Measurements from ENCODE around the gene INSR.
"Not testable (repeated sequence)": the region's sequence is repeated elsewhere in the genome, so short reads cannot be mapped to it uniquely, and the experiment has no call there.

Gene INSR

GRCh38 chr19:7187605-7188339 lies 106.4 kb downstream of the INSR start:
- Mint-ChIP-seq H3K27me3 (ENCODE audit: low read depth) (peaks cover 14% of the 10 kb centered on the region), H3K4me1 (ENCODE audit: low read depth) (peaks cover 38% of the 10 kb centered on the region), H3K4me3 (no peak overlapping the region), H3K36me3 (ENCODE audit: low read depth) (no peaks in the 10 kb centered on the region), H3K27ac (no peak overlapping the region), H3K9me3 (no peaks in the 10 kb centered on the region)

DNA sequence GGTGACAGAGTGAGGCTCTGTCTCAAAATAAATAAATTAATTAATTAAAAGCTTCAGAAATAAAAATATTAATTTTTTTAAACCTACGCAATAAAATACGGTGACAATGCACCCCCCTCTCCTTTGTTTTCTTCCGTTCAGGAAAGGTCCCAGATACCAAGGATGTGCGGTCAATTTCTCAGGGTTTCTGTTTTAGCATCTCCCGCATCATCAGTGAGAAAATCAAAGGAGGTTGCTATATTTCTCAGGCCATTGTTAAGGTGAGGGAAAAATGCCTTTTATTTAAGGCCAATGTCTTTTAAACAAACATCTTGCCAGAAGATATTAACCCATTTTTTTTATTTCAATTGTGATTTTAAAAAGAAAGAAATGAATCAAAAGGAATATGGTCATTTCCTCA lies 111.7 kb downstream of the INSR start:
- Mint-ChIP-seq H3K27me3 (ENCODE audit: low read depth) (no peaks in the 10 kb centered on the region), H3K4me1 (ENCODE audit: low read depth) (peaks cover 42% of the 10 kb centered on the region), H3K36me3 (ENCODE audit: low read depth) (peaks cover 2% of the 10 kb centered on the region), H3K27ac (no peak overlapping the region), H3K4me3 (no peak overlapping the region), H3K9me3 (no peaks in the 10 kb centered on the region)

DNA sequence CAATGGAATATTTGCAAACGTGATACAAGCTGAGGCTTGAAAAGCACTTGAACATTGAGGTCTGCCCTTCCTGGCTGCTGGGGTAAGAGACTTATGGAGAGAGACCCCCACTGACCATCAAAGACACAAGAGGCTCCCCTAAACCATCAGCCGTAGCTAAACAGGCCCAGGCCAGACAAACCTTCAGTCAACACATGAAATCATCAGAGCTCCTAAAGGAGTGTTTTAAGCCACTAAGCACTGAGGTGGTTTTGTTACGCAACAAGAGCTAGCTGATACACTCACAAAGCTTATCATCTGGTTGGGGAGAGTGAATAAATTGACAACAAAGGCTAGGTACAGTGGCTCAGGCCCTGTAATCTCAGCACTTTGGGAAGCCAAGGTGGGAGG lies 114.3 kb downstream of the INSR start:
- Mint-ChIP-seq H3K4me3 (no peak overlapping the region), H3K4me1 (ENCODE audit: low read depth) (peaks cover 28% of the 10 kb centered on the region), H3K27ac (no peak overlapping the region), H3K9me3 (no peaks in the 10 kb centered on the region), H3K36me3 (ENCODE audit: low read depth) (peaks cover 2% of the 10 kb centered on the region), H3K27me3 (ENCODE audit: low read depth) (no peaks in the 10 kb centered on the region)

GRCh38 chr19:7177926-7178325 lies 116.3 kb downstream of the INSR start:
- no peaks in the 10 kb centered on the region for H3K9me3 Mint-ChIP-seq
- H3K36me3 Mint-ChIP-seq (ENCODE audit: low read depth) = peaks cover 2% of the 10 kb centered on the region
- H3K4me1 Mint-ChIP-seq (ENCODE audit: low read depth) = peaks cover 19% of the 10 kb centered on the region
- H3K27me3 Mint-ChIP-seq (ENCODE audit: low read depth) = no peaks in the 10 kb centered on the region
- no peak overlapping the region for H3K4me3 Mint-ChIP-seq
- no peak overlapping the region for H3K27ac Mint-ChIP-seq

GRCh38 chr19:7176792-7177191 lies 117.4 kb downstream of the INSR start:
- H3K27me3 Mint-ChIP-seq (ENCODE audit: low read depth) = no peaks in the 10 kb centered on the region
- no peaks in the 10 kb centered on the region for H3K9me3 Mint-ChIP-seq
- H3K27ac Mint-ChIP-seq = no peak overlapping the region
- H3K4me3 Mint-ChIP-seq = no peak overlapping the region
- H3K36me3 Mint-ChIP-seq (ENCODE audit: low read depth) = peaks cover 2% of the 10 kb centered on the region
- H3K4me1 Mint-ChIP-seq (ENCODE audit: low read depth) = peaks cover 18% of the 10 kb centered on the region

DNA sequence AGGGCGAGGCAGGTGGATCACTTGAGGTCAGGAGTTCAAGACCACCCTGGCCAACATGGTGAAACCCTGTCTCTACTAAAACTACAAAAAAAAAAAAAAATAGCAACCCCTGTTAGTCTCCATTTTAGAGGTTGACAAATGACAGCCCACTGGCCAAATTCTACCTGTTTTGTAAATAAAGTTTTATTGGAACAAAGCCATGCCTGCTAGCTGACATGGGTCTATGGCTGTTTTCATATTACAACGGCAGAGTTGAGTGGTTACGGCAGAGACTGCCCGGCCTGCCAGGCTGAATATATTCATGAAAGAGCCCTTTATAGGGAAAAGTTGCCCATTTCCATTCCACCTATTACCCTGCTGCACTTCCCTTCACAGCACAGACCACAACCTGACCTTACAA lies 121.4 kb downstream of the INSR start:
- Mint-ChIP-seq H3K27ac (no peak overlapping the region), H3K9me3 (peaks cover 5% of the 10 kb centered on the region), H3K36me3 (ENCODE audit: low read depth) (no peaks in the 10 kb centered on the region), H3K27me3 (ENCODE audit: low read depth) (no peaks in the 10 kb centered on the region), H3K4me3 (no peak overlapping the region), H3K4me1 (ENCODE audit: low read depth) (no peaks in the 10 kb centered on the region)

DNA sequence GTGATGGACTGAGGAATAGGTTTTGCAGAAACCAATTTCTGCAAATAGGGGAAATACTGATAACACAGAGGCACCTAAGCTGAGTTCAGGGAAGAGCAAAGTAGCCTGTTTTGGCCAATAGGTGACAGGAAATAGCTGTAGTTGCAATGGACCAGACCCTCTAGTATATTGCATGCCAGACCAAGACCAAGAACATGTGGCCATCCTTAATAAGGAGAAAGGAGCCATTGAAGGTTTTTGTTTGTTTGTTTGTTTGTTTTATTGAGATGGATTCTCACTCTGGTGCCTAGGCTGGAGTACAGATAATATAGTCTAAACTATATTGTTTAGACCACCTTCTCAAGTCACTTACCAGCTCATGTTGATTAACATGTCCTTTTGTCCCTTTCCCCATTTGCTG lies 123.2 kb downstream of the INSR start:
- Mint-ChIP-seq H3K36me3 (ENCODE audit: low read depth) (no peaks in the 10 kb centered on the region), H3K27ac (no peak overlapping the region), H3K4me3 (no peak overlapping the region), H3K4me1 (ENCODE audit: low read depth) (no peaks in the 10 kb centered on the region), H3K27me3 (ENCODE audit: low read depth) (no peaks in the 10 kb centered on the region), H3K9me3 (peaks cover 5% of the 10 kb centered on the region)

DNA sequence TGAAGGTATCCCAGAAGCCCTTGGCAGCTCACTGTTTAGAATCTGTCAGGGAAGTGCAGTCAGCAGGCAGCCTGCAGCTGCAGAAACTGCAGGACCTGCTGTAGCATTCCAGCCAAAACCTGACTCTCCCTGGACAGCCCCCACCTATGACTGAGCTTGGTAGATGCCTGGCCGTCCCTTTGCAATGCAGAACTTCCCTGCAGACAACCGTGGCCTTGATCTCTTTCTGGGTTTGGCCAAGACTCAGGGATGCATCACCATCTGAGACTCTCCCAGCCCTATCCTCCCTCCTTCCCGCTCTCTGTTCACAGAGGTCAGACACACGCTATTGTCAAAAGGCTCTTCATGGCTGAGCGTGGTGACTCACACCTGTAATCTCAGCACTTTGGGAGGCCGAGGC lies 125.3 kb downstream of the INSR start:
- no peaks in the 10 kb centered on the region for H3K4me1 Mint-ChIP-seq (ENCODE audit: low read depth)
- H3K36me3 Mint-ChIP-seq (ENCODE audit: low read depth) = no peaks in the 10 kb centered on the region
- H3K27ac Mint-ChIP-seq = no peak overlapping the region

GRCh38 chr19:7161292-7161691 lies 132.9 kb downstream of the INSR start:
- Mint-ChIP-seq H3K4me3 (no peak overlapping the region), H3K36me3 (ENCODE audit: low read depth) (no peaks in the 10 kb centered on the region), H3K27me3 (ENCODE audit: low read depth) (no peaks in the 10 kb centered on the region), H3K9me3 (no peaks in the 10 kb centered on the region), H3K4me1 (ENCODE audit: low read depth) (no peaks in the 10 kb centered on the region), H3K27ac (no peak overlapping the region)

More for the DNA sequence above, 125.3 kb downstream of the INSR start:
- H3K27me3 Mint-ChIP-seq (ENCODE audit: low read depth) = no peaks in the 10 kb centered on the region
- peaks cover 5% of the 10 kb centered on the region for H3K9me3 Mint-ChIP-seq
- no peak overlapping the region for H3K4me3 Mint-ChIP-seq

DNA sequence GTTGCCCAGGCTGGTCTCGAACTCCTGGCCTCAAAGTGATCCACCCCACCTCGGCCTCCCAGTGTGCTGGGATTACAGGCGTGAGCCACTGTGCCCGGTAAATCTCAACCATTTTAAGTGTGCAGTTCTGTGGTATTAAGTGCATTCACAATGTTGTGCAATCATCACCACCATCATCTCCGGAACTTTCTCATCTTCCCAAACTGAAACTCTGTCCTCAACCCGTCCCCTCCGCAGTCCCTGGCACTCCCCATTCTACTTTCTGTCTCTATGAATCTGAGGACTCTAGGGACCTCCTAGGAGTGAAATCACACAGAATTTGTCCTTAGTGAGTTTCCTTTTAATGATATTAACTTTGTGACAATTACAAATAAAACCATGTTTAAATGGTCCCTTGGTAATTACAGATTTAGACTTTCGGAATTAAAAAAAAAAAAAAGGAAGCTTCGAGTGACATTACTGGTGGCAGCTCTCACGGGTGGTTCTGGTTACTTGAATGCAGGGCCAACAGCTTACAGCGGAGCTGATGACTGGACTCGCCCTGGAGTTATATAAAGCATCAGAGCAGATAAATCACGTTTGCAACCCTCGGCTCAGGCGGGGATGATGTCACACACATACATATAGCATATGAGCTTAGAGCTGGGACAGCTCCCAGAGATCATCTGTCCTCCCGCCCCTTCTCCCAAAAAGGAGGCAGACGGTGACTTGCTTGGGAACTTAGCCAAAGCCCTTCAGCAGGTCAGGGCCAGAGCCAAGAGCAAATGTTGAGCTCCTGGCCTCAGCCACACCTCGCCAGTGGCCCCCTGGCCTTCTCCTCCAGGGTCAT lies 134.9 kb downstream of the INSR start:
- Mint-ChIP-seq H3K27ac (no peak overlapping the region), H3K36me3 (ENCODE audit: low read depth) (no peaks in the 10 kb centered on the region), H3K4me1 (ENCODE audit: low read depth) (no peaks in the 10 kb centered on the region), H3K4me3 (no peak overlapping the region), H3K9me3 (no peaks in the 10 kb centered on the region), H3K27me3 (ENCODE audit: low read depth) (no peaks in the 10 kb centered on the region)

DNA sequence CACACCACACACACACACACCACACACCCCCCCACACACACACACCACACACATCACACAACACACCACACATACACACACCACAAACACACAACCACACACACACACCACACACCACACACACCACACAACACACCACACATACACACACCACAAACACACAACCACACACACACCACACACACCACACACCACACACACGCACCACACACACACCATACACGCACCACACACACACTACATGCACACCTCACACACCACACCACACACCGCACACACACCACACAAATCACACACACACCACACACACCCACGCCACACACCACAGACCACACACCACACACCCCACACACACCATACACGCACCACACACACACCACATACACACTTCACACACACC lies 141.2 kb downstream of the INSR start:
- Mint-ChIP-seq H3K27me3 (ENCODE audit: low read depth) (no peaks in the 10 kb centered on the region), H3K4me1 (ENCODE audit: low read depth) (no peaks in the 10 kb centered on the region), H3K4me3 (no peak overlapping the region), H3K36me3 (ENCODE audit: low read depth) (no peaks in the 10 kb centered on the region), H3K27ac (peak overlapping the region; percentile 7), H3K9me3 (peaks cover 4% of the 10 kb centered on the region)

- Mint-ChIP-seq H3K4me1 (ENCODE audit: low read depth) (no peaks in the 10 kb centered on the region), H3K36me3 (ENCODE audit: low read depth) (no peaks in the 10 kb centered on the region), H3K27me3 (ENCODE audit: low read depth) (no peaks in the 10 kb centered on the region), H3K9me3 (peaks cover 4% of the 10 kb centered on the region), H3K4me3 (no peak overlapping the region), H3K27ac (peak overlapping the region; percentile 0)
Observed at GRCh38 chr19:7152568-7152967, 141.6 kb downstream of the INSR start.

- H3K27me3 Mint-ChIP-seq (ENCODE audit: low read depth) = no peaks in the 10 kb centered on the region
- no peaks in the 10 kb centered on the region for H3K36me3 Mint-ChIP-seq (ENCODE audit: low read depth)
- no peak overlapping the region for H3K27ac Mint-ChIP-seq
- peaks cover 8% of the 10 kb centered on the region for H3K9me3 Mint-ChIP-seq
- no peaks in the 10 kb centered on the region for H3K4me1 Mint-ChIP-seq (ENCODE audit: low read depth)
- H3K4me3 Mint-ChIP-seq = no peak overlapping the region
Observed at GRCh38 chr19:7149956-7150705, 144.1 kb downstream of the INSR start.

GRCh38 chr19:7147119-7147675 lies 147.0 kb downstream of the INSR start:
- H3K9me3 Mint-ChIP-seq; H3K36me3 Mint-ChIP-seq (ENCODE audit: low read depth); H3K27me3 Mint-ChIP-seq (ENCODE audit: low read depth); H3K4me1 Mint-ChIP-seq (ENCODE audit: low read depth); H3K27ac Mint-ChIP-seq; H3K4me3 Mint-ChIP-seq: not testable (repeated sequence)

All from T-helper 1 cell treated with Interleukin-12 subunit alpha and Interleukin-12 subunit beta and Interleukin-4 antibody, amounts not matched to agents 30 μg/mL and 1 μg/mL, for 36 hours (primary cell).